HG02973 (cell line): ENCODE data around the gene PALS2.
A peak's percentile ranks its signal among the peaks of the same experiment; 100 is the strongest.

ENCODE experiments used
- ATAC-seq: cut with Tn5 transposase; IDR thresholded peaks from one replicate; pipeline ENCODE4 v1.9.1; 2021; ENCODE audit warnings: moderate library complexity; ENCODE audit not compliant: unreplicated experiment

The PALS2 gene

GRCh38 chr7:24587853-24588252, 14.6 kb downstream of the PALS2 start:
- peak; percentile 64 for ATAC-seq

- ATAC-seq = no peak
These were observed 17.9 kb downstream of the PALS2 start for GRCh38 chr7:24591152-24591551.

- peak; percentile 56 for ATAC-seq
These were observed 22.6 kb downstream of the PALS2 start for GRCh38 chr7:24595671-24596418.

DNA sequence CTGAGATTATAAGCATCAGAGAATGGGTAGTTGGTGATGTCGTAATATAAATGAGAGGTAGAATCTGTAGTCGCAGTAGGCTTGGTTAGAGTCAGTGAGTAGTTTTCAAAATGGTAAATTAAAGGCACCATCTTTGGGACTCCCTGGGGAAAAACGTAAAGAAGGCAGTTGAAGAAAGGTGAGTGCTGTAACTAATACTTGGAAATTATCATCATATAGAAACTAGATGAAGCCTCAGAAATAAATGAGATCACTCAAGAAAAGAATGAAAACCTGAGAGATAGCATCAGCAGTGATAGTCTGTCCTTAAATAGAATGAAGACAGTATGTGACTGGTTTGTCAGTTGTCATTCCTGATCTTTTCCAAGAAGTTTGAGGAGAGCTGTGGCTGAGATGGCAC, 23.8 kb downstream of the PALS2 start:
- no peak for ATAC-seq

DNA sequence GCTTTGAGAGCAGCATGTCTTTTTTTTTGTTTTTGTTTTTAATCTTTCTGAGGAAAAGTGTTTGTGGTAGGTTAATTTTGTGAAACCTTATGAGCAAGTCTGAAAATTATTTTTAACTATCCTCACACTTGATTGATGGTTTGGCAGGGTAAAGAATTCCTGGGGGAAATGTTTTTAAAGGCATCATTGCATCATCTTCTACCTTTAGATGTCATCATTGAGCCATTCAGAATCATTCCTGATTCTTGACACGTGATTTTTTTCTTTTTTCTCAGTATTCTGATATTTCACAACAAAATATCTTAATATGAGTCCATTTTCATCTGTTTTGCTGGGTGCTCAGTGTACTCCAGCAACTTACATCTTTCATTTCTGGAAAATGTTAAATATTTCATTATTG, 28.3 kb downstream of the PALS2 start:
- no peak for ATAC-seq

DNA sequence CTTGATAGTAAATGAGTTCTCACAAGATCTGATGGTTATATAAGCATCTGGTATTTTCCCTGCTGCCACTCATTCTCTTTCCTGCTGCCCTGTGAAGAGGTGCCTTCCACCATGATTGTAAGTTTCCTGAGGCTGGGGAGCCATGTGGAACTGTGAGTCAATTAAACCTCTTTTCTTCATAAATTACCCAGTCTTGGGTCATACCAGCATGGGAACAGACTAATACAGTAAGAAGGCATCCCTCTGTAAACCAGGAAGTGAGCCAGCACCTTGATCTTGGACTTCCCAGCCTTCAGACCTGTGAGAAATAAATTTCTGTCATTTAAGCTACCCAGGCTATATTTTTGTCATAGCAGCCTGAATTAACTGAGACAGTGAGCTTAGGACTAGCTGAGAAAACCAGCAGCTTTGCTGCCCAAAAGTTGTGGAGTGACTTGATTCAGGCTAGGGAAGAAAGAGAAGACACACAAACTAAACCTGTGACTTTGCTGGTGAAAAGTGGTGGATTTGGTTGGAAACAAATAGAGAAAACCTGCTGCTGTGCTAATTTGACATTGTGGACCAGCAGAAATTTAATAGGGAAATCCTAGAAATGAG, 29.7 kb downstream of the PALS2 start:
- no peak for ATAC-seq

DNA sequence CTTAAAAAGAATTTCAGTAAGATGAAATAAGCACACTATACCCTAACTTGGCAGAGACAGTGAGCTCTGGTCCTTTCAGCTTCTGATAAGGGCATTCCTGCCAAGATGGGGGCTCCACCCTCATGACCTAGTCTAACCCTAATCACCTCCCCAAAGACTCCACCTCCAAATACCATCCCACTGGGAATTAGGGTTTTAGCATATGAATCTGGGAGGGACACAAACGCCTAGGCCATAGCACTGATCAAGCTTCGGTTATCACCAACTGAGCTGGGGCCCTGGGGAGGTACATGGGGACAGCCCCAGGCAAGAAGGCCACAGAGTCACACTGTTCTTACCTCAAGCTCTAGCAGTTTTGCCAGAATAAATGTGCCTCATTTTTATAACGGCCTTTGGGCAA, 31.4 kb downstream of the PALS2 start:
- no peak for ATAC-seq

DNA sequence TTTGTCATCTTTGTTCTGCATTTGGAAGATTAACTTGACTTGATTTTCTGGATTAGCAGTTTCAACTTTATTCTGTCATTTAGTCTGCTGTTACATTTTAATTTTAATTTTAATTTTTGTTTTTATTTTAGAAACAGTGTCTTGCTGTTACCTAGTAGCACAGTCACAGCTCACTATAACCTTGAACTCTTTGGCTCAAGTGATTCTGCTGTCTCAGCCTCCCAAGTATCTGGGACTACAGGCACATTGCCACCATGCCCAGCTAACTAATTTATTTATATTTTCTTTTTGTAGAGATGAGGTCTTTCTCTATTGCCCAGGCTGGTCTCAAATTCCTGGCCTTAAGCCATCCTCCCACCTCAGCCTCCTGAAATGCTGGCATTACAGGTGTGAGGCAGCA, 35.3 kb downstream of the PALS2 start:
- ATAC-seq = no peak

GRCh38 chr7:24609059-24609458, 35.8 kb downstream of the PALS2 start:
- ATAC-seq = no peak

- no peak for ATAC-seq
These were observed 36.3 kb downstream of the PALS2 start for GRCh38 chr7:24609570-24609969.

GRCh38 chr7:24611130-24611529, 37.9 kb downstream of the PALS2 start:
- ATAC-seq = no peak

- ATAC-seq = no peak
These were observed 44.8 kb downstream of the PALS2 start for GRCh38 chr7:24617957-24618616.

DNA sequence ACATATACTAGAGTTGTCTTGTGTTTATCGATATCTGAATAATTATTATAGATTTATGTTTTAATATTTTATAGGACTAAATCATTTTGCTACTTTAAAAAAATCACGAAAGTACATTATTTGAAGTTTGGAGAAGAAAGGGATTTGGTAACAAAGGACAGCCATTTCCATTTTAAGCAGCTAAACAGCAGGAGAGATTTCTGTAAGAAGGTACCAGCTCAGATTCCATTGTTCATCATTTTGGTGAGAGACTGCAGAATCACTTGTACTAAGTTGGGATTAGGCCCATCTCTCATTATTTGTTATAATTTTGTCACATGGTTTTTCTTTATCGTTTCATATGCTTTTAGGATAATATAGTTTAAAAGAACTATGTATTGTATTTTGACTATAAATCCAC, 46.7 kb downstream of the PALS2 start:
- no peak for ATAC-seq

GRCh38 chr7:24622646-24623182, 49.5 kb downstream of the PALS2 start:
- no peak for ATAC-seq
